NCI-H748 (cell line): ENCODE results near the gene HDAC11.
A peak's percentile ranks its signal among the peaks of the same experiment; 100 is the strongest.
"Not testable (repeated sequence)": the region's sequence is repeated elsewhere in the genome, so short reads cannot be mapped to it uniquely, and the experiment has no call there.

Source experiments
- DNase-seq: peaks from one replicate; lab custom pipeline; 2025; ENCODE audit not compliant: unreplicated experiment; lab: John Stamatoyannopoulos, UW

The HDAC11 gene

GRCh38 chr3:13492976-13493866 is 13.1 kb downstream of the HDAC11 start:
- DNase-seq, result no peak

DNA sequence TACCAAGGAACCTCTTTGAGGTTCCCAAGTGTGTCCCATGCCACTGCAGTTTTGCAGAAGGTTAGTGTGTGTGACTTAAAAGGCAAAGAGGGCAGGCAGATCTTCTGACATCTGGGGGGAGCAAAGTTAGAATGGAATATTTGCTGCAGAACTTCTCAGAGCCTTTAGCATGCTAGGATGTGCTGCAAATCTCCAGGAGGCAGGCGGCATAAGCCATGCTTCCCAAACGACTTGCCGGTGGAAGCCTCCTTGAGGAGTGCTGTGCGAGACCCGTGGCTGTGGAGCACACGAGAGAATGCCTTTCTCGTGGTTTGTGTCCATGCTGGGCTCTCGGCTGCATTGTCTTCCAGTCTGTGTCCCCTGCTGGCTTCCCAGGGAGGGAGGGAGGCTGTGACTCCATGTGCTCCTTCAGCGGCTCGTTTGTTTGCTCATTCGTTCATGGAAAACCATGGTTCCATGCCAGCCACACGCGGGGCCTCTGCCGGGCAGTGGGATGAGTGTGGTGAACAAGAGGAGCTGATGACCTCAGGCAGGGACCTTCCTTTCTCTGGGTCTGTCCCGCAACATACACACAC is 13.8 kb downstream of the HDAC11 start:
- DNase-seq, result no peak

- DNase-seq, result peak; percentile 12
Observed at GRCh38 chr3:13494463-13495350, 14.6 kb downstream of the HDAC11 start.

DNA sequence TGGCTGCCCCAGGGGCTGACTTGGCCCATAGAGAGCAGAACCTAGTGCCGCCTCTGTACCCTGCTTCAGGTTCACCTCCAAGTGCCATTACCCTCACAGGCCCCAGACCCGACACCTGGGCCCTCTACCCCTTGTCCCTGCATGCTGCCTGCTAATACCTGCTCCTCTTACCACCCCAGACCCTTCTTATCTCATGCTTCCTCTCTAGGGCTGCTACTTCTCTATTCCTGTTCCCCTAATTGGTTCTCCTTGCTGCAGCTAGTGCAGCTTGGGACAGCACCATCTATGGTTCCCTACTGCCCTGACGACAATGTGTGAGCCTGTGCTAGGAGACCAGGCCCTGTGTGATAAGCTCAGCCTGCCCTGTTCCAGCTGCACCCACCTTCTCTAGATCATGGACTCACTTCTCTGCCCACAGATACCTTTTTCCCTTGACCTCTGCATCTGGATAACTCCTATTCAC is 15.3 kb downstream of the HDAC11 start:
- DNase-seq, result no peak

DNA sequence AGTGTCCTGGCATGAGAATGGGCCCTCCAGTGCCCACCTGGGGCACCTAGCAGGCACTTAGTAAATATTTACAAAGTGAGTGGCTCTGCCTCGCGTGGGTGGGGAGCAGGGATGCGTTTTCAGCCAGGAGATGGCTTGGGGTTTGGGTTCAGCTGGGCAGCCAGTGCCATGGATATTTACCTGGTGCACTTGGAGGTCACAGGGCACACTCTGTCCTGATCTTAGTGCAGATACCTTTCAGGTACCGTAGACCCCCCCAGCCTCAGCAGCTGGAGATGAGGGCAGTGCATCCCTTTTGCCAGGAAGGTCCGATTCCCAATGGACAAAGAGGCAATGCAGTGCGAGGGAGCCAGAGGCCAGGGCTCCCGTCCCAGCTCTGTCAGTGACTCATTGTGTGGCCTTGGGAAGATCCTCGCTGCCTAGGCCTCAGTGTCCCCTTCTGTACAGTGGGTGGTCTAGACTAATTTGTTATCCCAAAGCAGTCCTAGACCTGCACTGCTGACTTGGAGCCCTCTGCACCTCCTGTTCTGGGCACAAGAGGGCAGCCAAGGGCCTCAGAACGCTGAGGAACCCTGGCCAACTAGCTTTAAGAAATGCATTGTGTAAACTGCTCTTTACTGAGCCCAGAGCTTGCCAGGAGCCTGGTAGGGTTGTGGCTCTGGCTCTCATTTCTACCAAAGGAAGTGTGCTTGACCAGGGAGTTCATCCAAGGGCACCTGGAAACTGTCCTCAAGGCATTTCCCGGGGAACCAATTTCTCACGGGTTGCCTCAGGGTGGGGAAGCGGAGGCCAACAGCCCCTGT is 16.0 kb downstream of the HDAC11 start:
- DNase-seq, result peak; percentile 59

DNA sequence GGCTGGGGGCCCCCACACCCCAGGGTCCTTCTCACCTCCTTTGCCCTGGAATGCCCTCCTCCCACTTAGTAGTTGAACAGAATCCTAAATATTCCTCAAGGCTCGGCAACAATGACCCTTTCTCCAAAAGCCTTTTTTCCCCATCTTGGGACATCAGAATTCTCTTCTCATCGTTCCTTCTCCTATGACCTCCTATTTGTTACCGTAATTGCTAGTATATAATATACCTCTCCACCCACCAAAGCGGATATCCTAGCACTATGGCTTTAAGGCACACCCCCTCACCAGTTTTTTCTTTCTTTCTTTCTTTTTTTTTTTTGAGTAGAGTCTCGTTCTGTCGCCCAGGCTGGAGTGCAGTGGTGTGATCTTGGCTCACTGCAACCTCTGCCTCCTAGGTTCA is 16.8 kb downstream of the HDAC11 start:
- DNase-seq, result no peak

DNA sequence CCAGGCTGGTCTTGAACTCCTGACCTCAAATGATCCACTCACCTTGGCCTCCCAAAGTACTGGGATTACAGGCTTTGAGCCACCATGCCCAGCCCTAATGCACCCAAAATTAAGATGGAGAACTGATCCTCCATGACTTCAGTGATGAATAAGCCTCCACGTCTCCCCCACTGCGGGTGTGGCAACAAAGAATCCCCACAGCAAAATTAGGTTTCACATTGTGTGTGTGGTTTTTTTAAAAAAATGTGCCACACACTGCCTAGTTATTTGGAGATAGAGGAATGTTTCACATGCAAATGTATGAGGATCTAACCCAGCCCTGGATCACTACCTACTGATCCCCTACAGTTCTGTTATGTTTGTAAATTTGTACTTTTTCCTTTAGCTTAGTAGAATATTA is 17.3 kb downstream of the HDAC11 start:
- no peak for DNase-seq

DNA sequence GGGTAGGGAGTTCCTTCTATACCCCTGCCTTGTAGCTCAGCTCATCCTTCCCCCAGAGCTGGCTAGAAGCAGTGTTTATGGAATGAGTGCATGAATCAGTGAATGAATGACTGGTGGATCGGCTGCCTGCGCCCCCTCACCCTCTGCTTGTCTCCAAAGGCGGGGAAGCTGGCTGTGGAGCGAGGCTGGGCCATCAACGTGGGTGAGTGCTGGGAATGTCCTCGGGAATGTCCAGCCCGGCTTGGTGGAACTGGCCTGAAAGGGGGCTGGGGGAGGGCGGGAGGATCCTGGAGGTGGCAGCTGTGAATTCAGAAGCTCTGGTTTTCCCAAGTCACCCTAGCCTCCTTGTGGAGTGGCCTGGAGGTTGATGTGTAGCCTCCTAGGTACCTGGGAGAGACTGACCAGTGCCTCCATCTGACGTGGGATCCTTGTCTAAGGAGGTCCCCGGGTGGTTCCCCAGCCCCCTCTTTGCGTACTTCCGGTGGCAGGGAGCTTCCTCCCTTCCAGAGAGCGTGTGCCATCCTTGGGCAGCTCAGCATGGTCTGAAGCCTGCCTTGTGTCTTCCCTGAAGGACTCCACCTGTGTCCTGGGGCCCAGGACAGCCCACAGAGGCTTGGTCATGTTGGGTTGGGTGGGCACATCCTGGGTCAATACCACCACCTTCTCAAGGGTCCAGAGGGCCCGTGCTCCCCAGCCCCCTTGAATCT is 18.4 kb downstream of the HDAC11 start:
- DNase-seq, result no peak

GRCh38 chr3:13499246-13499645 is 19.1 kb downstream of the HDAC11 start:
- not testable (repeated sequence) for DNase-seq

DNA sequence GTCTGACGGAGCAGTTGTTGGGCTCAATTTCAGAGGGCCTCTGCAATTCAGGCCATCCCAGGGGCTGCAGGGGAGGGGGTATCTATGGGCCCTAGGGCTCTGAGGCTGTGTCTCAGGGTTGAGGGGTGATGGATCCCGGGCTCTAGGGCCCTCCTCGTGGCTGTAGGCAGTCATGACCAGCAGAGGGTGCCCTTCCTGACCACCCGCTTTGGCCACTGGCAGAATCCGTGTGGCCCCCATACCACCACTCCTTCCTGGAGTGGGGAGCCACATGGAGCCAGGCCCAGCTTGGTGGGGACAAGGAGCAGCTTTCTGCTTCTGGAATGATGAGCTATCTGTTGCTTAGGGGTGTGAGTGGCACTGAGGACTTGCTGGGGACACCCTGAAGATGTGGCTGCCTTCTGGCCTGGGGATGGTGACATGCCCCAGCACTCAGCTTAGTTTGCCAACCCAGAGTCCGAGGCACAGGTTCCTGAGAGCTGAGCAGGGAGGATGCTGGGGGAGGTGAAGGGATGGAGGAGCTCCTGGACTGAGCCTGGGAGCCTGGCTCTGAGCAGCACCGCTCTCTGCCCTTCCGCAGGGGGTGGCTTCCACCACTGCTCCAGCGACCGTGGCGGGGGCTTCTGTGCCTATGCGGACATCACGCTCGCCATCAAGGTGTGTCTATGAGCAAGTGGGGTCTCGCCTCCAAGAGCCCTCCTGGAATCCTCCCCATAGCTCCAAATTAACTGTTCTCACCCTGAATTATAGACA is 20.2 kb downstream of the HDAC11 start:
- DNase-seq, result peak; percentile 1

- no peak for DNase-seq
Observed at GRCh38 chr3:13501056-13501455, 20.9 kb downstream of the HDAC11 start.

GRCh38 chr3:13501521-13501920 is 21.4 kb downstream of the HDAC11 start:
- no peak for DNase-seq

- DNase-seq, result no peak
Observed at GRCh38 chr3:13501958-13502790, 22.1 kb downstream of the HDAC11 start.

- DNase-seq, result no peak
Observed at GRCh38 chr3:13502791-13503060, 22.6 kb downstream of the HDAC11 start.

DNA sequence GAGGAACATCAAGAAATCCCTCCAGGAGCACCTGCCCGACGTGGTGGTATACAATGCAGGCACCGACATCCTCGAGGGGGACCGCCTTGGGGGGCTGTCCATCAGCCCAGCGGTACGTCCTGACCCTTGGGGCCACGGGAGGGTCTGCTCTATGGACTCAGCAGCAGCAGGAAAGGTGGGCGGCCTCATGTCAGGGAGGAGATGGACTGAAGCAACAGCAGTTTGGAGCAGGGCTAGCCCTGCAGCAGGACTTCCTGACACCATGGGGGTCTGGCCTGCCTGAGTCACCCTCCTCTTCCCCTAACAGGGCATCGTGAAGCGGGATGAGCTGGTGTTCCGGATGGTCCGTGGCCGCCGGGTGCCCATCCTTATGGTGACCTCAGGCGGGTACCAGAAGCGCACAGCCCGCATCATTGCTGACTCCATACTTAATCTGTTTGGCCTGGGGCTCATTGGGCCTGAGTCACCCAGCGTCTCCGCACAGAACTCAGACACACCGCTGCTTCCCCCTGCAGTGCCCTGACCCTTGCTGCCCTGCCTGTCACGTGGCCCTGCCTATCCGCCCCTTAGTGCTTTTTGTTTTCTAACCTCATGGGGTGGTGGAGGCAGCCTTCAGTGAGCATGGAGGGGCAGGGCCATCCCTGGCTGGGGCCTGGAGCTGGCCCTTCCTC is 24.2 kb downstream of the HDAC11 start:
- no peak for DNase-seq

DNA sequence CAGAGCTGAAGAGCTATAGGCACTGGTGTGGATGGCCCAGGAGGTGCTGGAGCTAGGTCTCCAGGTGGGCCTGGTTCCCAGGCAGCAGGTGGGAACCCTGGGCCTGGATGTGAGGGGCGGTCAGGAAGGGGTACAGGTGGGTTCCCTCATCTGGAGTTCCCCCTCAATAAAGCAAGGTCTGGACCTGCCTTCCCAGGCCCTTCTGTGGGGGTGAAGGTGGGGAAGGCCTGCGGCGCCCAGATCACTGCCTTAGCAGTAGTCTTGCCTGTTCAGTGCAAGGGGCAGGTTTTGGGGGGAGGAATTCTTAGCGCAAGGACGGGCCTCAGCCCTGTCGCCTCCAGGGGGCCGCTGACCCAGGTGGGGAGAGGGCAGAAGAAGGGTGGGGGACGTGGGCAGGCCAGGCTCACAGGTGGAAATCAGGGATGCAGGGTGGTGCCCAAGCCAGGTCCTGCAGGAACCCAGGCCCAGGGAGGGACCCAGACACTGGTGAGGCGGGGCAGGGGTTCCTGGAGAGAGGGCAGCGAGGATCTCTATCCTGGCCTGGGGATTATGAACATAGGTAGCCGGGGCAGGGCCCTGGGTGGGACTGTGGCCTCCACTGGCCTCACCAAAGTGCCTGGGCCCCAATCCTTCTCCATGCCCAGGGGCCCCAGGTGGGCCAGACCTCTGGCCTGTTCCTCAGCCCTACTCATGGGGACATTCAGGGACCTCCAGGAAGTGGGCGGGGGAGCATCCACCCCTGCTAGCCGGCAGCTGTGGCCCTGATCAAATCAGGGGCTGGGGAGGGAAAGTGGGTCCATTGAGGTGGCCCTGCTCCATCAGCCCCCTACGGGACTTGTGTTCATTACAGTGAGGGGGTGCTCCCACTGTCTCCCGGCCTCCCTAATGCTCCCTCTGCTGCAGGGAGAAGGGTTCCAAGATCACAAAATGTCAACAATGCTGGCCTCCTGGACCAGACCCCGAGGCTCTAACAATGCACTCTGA is 25.3 kb downstream of the HDAC11 start:
- DNase-seq, result no peak

GRCh38 chr3:13506239-13506638 is 26.1 kb downstream of the HDAC11 start:
- no peak for DNase-seq
